Astrocyte of the spinal cord (primary cell): Measurements from ENCODE around the gene MAP2K1.

ENCODE experiments used
- DNase-seq: peaks from one replicate; pipeline ENCODE4 v3.0.0; 2011; ENCODE audit warnings: low read depth, low spot score
- H3K4me3 ChIP-seq: 2 replicates; pipeline ENCODE4 v1.5.1; 2011; ENCODE audit warnings: low read depth, mild to moderate bottlenecking, low read length, moderate library complexity
- CTCF ChIP-seq: IDR thresholded peaks from 2 replicates; pipeline ENCODE4 v1.5.1; 2012; ENCODE audit warnings: low read depth, mild to moderate bottlenecking, low read length, inconsistent platforms
- in situ Hi-C: cut with HindIII; loops from 2 replicates; pipeline ENCODE4 v1.10.0; 2017; ENCODE audit warnings: low sequenced_read_pairs

MAP2K1 gene

GRCh38 chr15:66472176-66472999, 85.7 kb downstream of the MAP2K1 start:
- in situ Hi-C loops, result no loop called here
- H3K4me3 ChIP-seq, result no peak overlapping the region
- no peak for TF ChIP-seq CTCF
- DNase-seq, result peak; percentile 15

- no peak overlapping the region for H3K4me3 ChIP-seq
- in situ Hi-C loops, result no loop called here
- no peak for DNase-seq
- TF ChIP-seq CTCF, result no peak
Measured at GRCh38 chr15:66474135-66474534, 87.4 kb downstream of the MAP2K1 start.

GRCh38 chr15:66474963-66475362, 88.3 kb downstream of the MAP2K1 start:
- in situ Hi-C loops, result no loop called here
- DNase-seq, result no peak
- TF ChIP-seq CTCF, result no peak
- no peak overlapping the region for H3K4me3 ChIP-seq

GRCh38 chr15:66476535-66476934, 89.8 kb downstream of the MAP2K1 start:
- TF ChIP-seq CTCF, result no peak
- in situ Hi-C loops, result no loop called here
- DNase-seq, result no peak
- H3K4me3 ChIP-seq, result no peak overlapping the region

- in situ Hi-C loops, result no loop called here
- DNase-seq, result no peak
- TF ChIP-seq CTCF, result no peak
- no peak overlapping the region for H3K4me3 ChIP-seq
Measured at GRCh38 chr15:66477011-66477410, 90.3 kb downstream of the MAP2K1 start.

GRCh38 chr15:66480267-66480666, 93.6 kb downstream of the MAP2K1 start:
- no peak overlapping the region for H3K4me3 ChIP-seq
- DNase-seq, result no peak
- no peak for TF ChIP-seq CTCF
- in situ Hi-C loops, result no loop called here
